BLaER1 treated with 17β-estradiol and CSF1 and Interleukin-3, amounts not matched to agents 10 nM and 100 nM (cell line): Measurements from ENCODE around the gene FUT8.
"Not testable (repeated sequence)": the region's sequence is repeated elsewhere in the genome, so short reads cannot be mapped to it uniquely, and the experiment has no call there.

Source experiments
- H3K27ac ChIP-seq, 11 experiments: shearing (Covaris generic); formaldehyde crosslinking; 2 replicates each; pipeline ENCODE4 v1.8.1; 2022
- H3K27me3 ChIP-seq, 11 experiments: shearing (Covaris generic); formaldehyde crosslinking; 2 replicates each; pipeline ENCODE4 v1.8.1; 2022
- H3K36me3 ChIP-seq, 11 experiments: shearing (Covaris generic); formaldehyde crosslinking; 2 replicates each; pipeline ENCODE4 v1.8.1; 2022
- H3K4me1 ChIP-seq, 10 experiments: shearing (Covaris generic); formaldehyde crosslinking; 2 replicates each; pipeline ENCODE4 v1.8.1; 2022
- H3K4me2 ChIP-seq, 11 experiments: shearing (Covaris generic); formaldehyde crosslinking; 2 replicates each; pipeline ENCODE4 v1.8.1; 2022
- H3K4me3 ChIP-seq, 10 experiments: shearing (Covaris generic); formaldehyde crosslinking; 2 replicates each; pipeline ENCODE4 v1.8.1; 2022
- H3K9ac ChIP-seq, 11 experiments: shearing (Covaris generic); formaldehyde crosslinking; 2 replicates each; pipeline ENCODE4 v1.8.1; 2022
- H3K9me3 ChIP-seq, 11 experiments: shearing (Covaris generic); formaldehyde crosslinking; replicated peaks in 1 of 11; 2 replicates each; pipeline ENCODE4 v1.8.1; 2022
- H4K20me1 ChIP-seq, 11 experiments: shearing (Covaris generic); formaldehyde crosslinking; 2 replicates each; pipeline ENCODE4 v1.8.1; 2022
- Cebpa-rat ChIP-seq, 11 experiments: shearing (Covaris generic); IDR thresholded peaks; 2 replicates each; pipeline ENCODE4 v1.8.1; 2022

Gene FUT8

DNA sequence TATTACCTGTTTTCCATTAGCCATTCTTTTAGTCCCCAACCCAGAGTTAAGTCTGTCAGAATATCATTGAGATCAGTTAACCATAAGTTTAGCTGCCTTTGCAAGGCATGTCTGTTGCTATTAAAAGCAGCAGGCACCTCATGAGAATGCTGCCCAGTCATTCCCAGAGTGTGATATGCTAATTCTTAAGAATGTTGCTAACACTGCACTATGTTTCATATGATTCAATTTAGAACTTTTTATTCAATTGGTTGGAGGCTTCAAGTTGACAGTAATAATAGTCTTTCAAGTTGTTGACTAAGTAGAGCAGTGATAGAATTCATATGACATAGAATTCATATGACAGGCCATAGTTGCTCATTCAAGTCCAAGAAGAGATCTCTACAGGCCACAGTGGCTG, 292.3 kb downstream of the FUT8 start:
- Histone ChIP-seq H3K4me1 (no peaks in the 10 kb centered on the region), H4K20me1 (no peaks in the 10 kb centered on the region), H3K27ac (no peak overlapping the region), H3K27me3 (no peaks in the 10 kb centered on the region), H3K4me3 (no peak overlapping the region), H3K36me3 (peaks cover 0 to 14% (median 4%) of the 10 kb centered on the region in 11 experiments; a peak in 3 of 22 replicates), H3K9ac (no peak overlapping the region), H3K4me2 (no peak overlapping the region), H3K9me3 (peaks cover 12 to 26% (median 18%) of the 10 kb centered on the region in 11 experiments; a peak in 21 of 22 replicates)
- no peak for TF ChIP-seq Cebpa-rat (IDR thresholded peaks at IDR 0.05)

DNA sequence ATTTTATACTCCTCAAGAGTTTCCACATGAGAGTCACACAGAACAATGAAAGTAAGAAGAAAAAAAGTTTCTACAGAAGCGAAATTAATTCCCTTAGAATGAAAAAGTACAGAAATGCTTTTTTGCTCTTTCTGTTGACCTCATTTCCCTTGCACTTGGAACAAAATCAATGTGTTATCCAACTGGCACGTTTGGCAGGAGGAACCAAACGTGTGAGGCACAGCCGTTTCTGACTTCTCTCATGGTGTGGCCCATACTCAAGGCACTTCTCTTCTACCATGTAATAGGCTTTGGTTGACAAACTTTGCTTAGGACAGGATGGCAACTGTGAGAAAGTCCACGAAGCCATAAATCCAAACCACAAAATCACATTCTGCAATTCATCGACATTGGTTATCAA, 297.0 kb downstream of the FUT8 start:
- Histone ChIP-seq H3K4me1 (no peaks in the 10 kb centered on the region), H3K4me3 (no peak overlapping the region), H3K9me3 (peaks cover 27 to 43% (median 31%) of the 10 kb centered on the region in 11 experiments), H3K9ac (no peak overlapping the region), H3K27ac (no peak overlapping the region), H3K27me3 (no peaks in the 10 kb centered on the region), H4K20me1 (no peaks in the 10 kb centered on the region; a peak in 2 of 22 replicates), H3K4me2 (no peak overlapping the region), H3K36me3 (peaks cover 0 to 19% (median 5%) of the 10 kb centered on the region in 11 experiments; a peak in 3 of 22 replicates)
- no peak for TF ChIP-seq Cebpa-rat (IDR thresholded peaks at IDR 0.05)

- peaks cover 72 to 87% (median 81%) of the 10 kb centered on the region in 11 experiments for H3K9me3 ChIP-seq
- H3K27ac ChIP-seq, H4K20me1 ChIP-seq, H3K27me3 ChIP-seq, H3K4me1 ChIP-seq, H3K4me2 ChIP-seq, H3K9ac ChIP-seq: not testable (repeated sequence)
- H3K4me3 ChIP-seq = peak overlapping the region in 1 of 10 experiments; percentile 35; a peak in 1 of 20 replicates
- peaks cover 0 to 39% (median 18%) of the 10 kb centered on the region in 11 experiments; a peak in 18 of 22 replicates for H3K36me3 ChIP-seq
These were observed 304.3 kb downstream of the FUT8 start for GRCh38 chr14:65716813-65717212.

- not testable (repeated sequence) for H4K20me1 ChIP-seq, H3K27ac ChIP-seq, H3K27me3 ChIP-seq, H3K4me2 ChIP-seq, H3K9ac ChIP-seq, H3K4me1 ChIP-seq
- Histone ChIP-seq H3K9me3 (peaks cover 72 to 89% (median 86%) of the 10 kb centered on the region in 11 experiments), H3K4me3 (0 out of 20 replicates have a peak overlapping the region, but pooled peaks of 1 of the 10 experiments have one; percentile 19), H3K36me3 (peaks cover 0 to 43% (median 20%) of the 10 kb centered on the region in 11 experiments; a peak in 18 of 22 replicates)
These were observed 304.9 kb downstream of the FUT8 start for GRCh38 chr14:65717384-65717915.

- no peak overlapping the region for H3K9ac ChIP-seq
- peaks cover 69 to 87% (median 82%) of the 10 kb centered on the region in 11 experiments for H3K9me3 ChIP-seq
- H3K4me3 ChIP-seq = no peak overlapping the region
- peaks cover 0 to 45% (median 20%) of the 10 kb centered on the region in 11 experiments; a peak in 18 of 22 replicates for H3K36me3 ChIP-seq
- H3K4me2 ChIP-seq = no peak overlapping the region
- H3K27me3 ChIP-seq = no peaks in the 10 kb centered on the region
- no peak overlapping the region for H3K27ac ChIP-seq
- H3K4me1 ChIP-seq = peaks cover 0 to 15% (median 12%) of the 10 kb centered on the region in 10 experiments; a peak in 14 of 20 replicates
- no peaks in the 10 kb centered on the region for H4K20me1 ChIP-seq
- TF ChIP-seq Cebpa-rat (IDR thresholded peaks at IDR 0.05) = no peak
These were observed 306.1 kb downstream of the FUT8 start for GRCh38 chr14:65718629-65719028.

- TF ChIP-seq Cebpa-rat (IDR thresholded peaks at IDR 0.05) = no peak
- no peaks in the 10 kb centered on the region for H4K20me1 ChIP-seq
- no peak overlapping the region for H3K27ac ChIP-seq
- peaks cover 6 to 55% (median 29%) of the 10 kb centered on the region in 11 experiments; a peak in 20 of 22 replicates for H3K36me3 ChIP-seq
- no peak overlapping the region for H3K9ac ChIP-seq
- no peaks in the 10 kb centered on the region for H3K27me3 ChIP-seq
- H3K4me1 ChIP-seq = peaks cover 0 to 18% (median 13%) of the 10 kb centered on the region in 10 experiments; a peak in 14 of 20 replicates
- peaks cover 54 to 75% (median 66%) of the 10 kb centered on the region in 11 experiments for H3K9me3 ChIP-seq
- H3K4me3 ChIP-seq = no peak overlapping the region
- no peak overlapping the region for H3K4me2 ChIP-seq
These were observed 307.6 kb downstream of the FUT8 start for GRCh38 chr14:65720171-65720570.

GRCh38 chr14:65720743-65721142, 308.2 kb downstream of the FUT8 start:
- no peak for TF ChIP-seq Cebpa-rat (IDR thresholded peaks at IDR 0.05)
- H3K4me3 ChIP-seq = no peak overlapping the region
- H4K20me1 ChIP-seq = no peaks in the 10 kb centered on the region
- peaks cover 48 to 70% (median 62%) of the 10 kb centered on the region in 11 experiments for H3K9me3 ChIP-seq
- no peak overlapping the region for H3K4me2 ChIP-seq
- H3K27ac ChIP-seq = no peak overlapping the region
- peaks cover 0 to 18% (median 13%) of the 10 kb centered on the region in 10 experiments; a peak in 14 of 20 replicates for H3K4me1 ChIP-seq
- peaks cover 6 to 61% (median 34%) of the 10 kb centered on the region in 11 experiments; a peak in 20 of 22 replicates for H3K36me3 ChIP-seq
- H3K9ac ChIP-seq = no peak overlapping the region
- H3K27me3 ChIP-seq = no peaks in the 10 kb centered on the region

DNA sequence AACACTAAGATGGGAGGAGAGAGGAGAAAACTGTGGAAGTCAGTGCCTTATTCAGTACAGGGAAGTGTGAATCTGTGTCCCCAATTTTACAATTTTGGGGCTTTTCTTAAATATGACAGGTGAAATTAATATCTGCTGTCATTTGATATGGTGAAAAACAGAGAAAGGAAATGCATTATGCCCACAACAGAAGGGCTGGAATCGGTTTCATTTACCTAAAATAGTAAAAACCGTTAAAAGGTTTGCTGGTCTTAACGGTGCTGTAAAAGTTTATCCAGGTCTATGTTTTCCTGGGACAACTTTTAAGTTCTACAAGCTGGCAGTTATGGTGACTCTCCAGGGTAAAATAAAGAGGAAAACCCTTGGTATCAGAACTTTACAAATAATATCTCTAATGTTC, 310.8 kb downstream of the FUT8 start:
- no peak overlapping the region for H3K4me3 ChIP-seq
- no peak overlapping the region for H3K9ac ChIP-seq
- H3K9me3 ChIP-seq = peaks cover 36 to 69% (median 55%) of the 10 kb centered on the region in 11 experiments
- no peak for TF ChIP-seq Cebpa-rat (IDR thresholded peaks at IDR 0.05)
- H4K20me1 ChIP-seq = no peaks in the 10 kb centered on the region
- H3K27me3 ChIP-seq = no peaks in the 10 kb centered on the region
- peak overlapping the region in 8 of 11 experiments; percentile 6 to 59 (median 40); a peak in 14 of 22 replicates for H3K4me2 ChIP-seq
- peaks cover 0 to 18% (median 13%) of the 10 kb centered on the region in 10 experiments; a peak in 14 of 20 replicates for H3K4me1 ChIP-seq
- H3K36me3 ChIP-seq = peaks cover 23 to 78% (median 46%) of the 10 kb centered on the region in 11 experiments
- H3K27ac ChIP-seq = peak overlapping the region in 1 of 11 experiments; percentile 29; a peak in 1 of 22 replicates

DNA sequence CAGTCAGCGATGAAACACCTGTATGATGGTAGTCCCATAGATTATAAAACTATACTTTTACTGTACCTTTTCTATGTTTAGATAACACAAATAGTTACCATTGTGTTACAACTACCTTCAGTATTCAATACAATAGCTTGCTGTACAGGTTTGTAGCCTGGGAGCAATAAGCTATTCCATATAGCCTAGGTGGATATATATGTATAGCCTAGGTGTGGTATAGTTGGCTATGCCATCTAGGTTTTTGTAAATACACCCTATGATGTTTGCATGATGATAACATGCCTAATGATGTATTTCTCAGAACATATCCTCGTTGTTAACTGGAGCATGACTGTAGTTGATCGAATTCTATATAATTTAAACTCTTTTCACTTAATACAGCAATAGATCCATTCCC, 316.1 kb downstream of the FUT8 start:
- no peak overlapping the region for H3K9ac ChIP-seq
- H3K9me3 ChIP-seq = peaks cover 12 to 30% (median 19%) of the 10 kb centered on the region in 11 experiments; a peak in 20 of 22 replicates
- peaks cover 20 to 68% (median 42%) of the 10 kb centered on the region in 11 experiments for H3K36me3 ChIP-seq
- TF ChIP-seq Cebpa-rat (IDR thresholded peaks at IDR 0.05) = no peak
- H3K27me3 ChIP-seq = no peaks in the 10 kb centered on the region
- no peak overlapping the region for H3K4me2 ChIP-seq
- H3K4me1 ChIP-seq = peaks cover 0 to 5% (median under 1%) of the 10 kb centered on the region in 10 experiments; a peak in 5 of 20 replicates
- H4K20me1 ChIP-seq = no peaks in the 10 kb centered on the region
- no peak overlapping the region for H3K27ac ChIP-seq
- no peak overlapping the region for H3K4me3 ChIP-seq
